NK-92 treated with Interleukin-12 subunit alpha and Interleukin-12 subunit beta, amount 100 ng/mL, for 24 hours (cell line): ENCODE data around the gene ASCL4.
"Not testable (repeated sequence)": the region's sequence is repeated elsewhere in the genome, so short reads cannot be mapped to it uniquely, and the experiment has no call there.

Experiments used
- DNase-seq: peaks from one replicate; lab custom pipeline; 2025; lab: John Stamatoyannopoulos, UW

Gene ASCL4

GRCh38 chr12:107774349-107775029 lies at the start of gene ASCL4:
Gene ASCL4 (plus strand): TSS chr12:107774704. CDS start chr12:107775219, 515 bp downstream.
- DNase-seq = no peak

GRCh38 chr12:107727327-107727726 lies 47.2 kb upstream of the ASCL4 start:
- DNase-seq = not testable (repeated sequence)

GRCh38 chr12:107727742-107728141 lies 46.8 kb upstream of the ASCL4 start:
- not testable (repeated sequence) for DNase-seq

GRCh38 chr12:107730618-107731341 lies 43.7 kb upstream of the ASCL4 start:
- DNase-seq = no peak

GRCh38 chr12:107731366-107731765 lies 43.1 kb upstream of the ASCL4 start:
- DNase-seq = no peak

- DNase-seq = no peak
Observed at GRCh38 chr12:107732365-107732764, 42.1 kb upstream of the ASCL4 start.

- DNase-seq = no peak
Observed at GRCh38 chr12:107734139-107734538, 40.4 kb upstream of the ASCL4 start.

GRCh38 chr12:107735763-107736162 lies 38.7 kb upstream of the ASCL4 start:
- no peak for DNase-seq

GRCh38 chr12:107736914-107737313 lies 37.6 kb upstream of the ASCL4 start:
- DNase-seq = no peak

- DNase-seq = no peak
Observed at GRCh38 chr12:107748472-107748871, 26.0 kb upstream of the ASCL4 start.

GRCh38 chr12:107749083-107749482 lies 25.4 kb upstream of the ASCL4 start:
- no peak for DNase-seq

- DNase-seq = peak; percentile 3
Observed at GRCh38 chr12:107759410-107759809, 15.1 kb upstream of the ASCL4 start.

- DNase-seq = peak; percentile 42
Observed at GRCh38 chr12:107760207-107760808, 14.2 kb upstream of the ASCL4 start.

GRCh38 chr12:107760809-107761501 lies 13.5 kb upstream of the ASCL4 start, which contains the start of gene PRDM4:
Gene PRDM4 (minus strand): TSS chr12:107761137. CDS start chr12:107760515, 622 bp downstream.
- peak; percentile 74 for DNase-seq

GRCh38 chr12:107761502-107761904 lies 13.0 kb upstream of the ASCL4 start:
- DNase-seq = no peak

GRCh38 chr12:107762874-107763273 lies 11.6 kb upstream of the ASCL4 start:
- no peak for DNase-seq

- no peak for DNase-seq
Observed at GRCh38 chr12:107764626-107765025, 9.9 kb upstream of the ASCL4 start.

- DNase-seq = no peak
Observed at GRCh38 chr12:107765316-107765715, 9.2 kb upstream of the ASCL4 start.

- DNase-seq = no peak
Observed at GRCh38 chr12:107767466-107767865, 7.0 kb upstream of the ASCL4 start.

- no peak for DNase-seq
Observed at GRCh38 chr12:107775093-107775721, 703 bp downstream of the ASCL4 start.

GRCh38 chr12:107776171-107776570 lies 1.7 kb downstream of the ASCL4 start:
- DNase-seq = no peak
